Left renal pelvis (tissue), 4 donors: ENCODE data around the gene ATCAY. TPM values are rescaled to one million over a fixed set of nuclear protein-coding genes. Genes with fewer than 3 reads are reported as not detected.
"Not testable (repeated sequence)": the region's sequence is repeated elsewhere in the genome, so short reads cannot be mapped to it uniquely, and the experiment has no call there.

Experiments
- DNase-seq, 4 donors: peaks; one replicate each; pipeline ENCODE4 v3.0.0-alpha.2; 2013; ENCODE audit warnings: low read depth in 4 of 4, low spot score in 3 of 4
- polyA plus RNA-seq, 4 donors: library from polyadenylated mRNA; unstranded; fragments of 120-200 nt; gene quantifications; one replicate each; pipeline ENCODE4 v1.2.1, GENCODE V29; 2013; ENCODE audit not compliant: insufficient read length in 4 of 4

The ATCAY gene
- polyA plus RNA-seq, 4 donors = 0.30 to 0.76 (median 0.47) TPM

DNA sequence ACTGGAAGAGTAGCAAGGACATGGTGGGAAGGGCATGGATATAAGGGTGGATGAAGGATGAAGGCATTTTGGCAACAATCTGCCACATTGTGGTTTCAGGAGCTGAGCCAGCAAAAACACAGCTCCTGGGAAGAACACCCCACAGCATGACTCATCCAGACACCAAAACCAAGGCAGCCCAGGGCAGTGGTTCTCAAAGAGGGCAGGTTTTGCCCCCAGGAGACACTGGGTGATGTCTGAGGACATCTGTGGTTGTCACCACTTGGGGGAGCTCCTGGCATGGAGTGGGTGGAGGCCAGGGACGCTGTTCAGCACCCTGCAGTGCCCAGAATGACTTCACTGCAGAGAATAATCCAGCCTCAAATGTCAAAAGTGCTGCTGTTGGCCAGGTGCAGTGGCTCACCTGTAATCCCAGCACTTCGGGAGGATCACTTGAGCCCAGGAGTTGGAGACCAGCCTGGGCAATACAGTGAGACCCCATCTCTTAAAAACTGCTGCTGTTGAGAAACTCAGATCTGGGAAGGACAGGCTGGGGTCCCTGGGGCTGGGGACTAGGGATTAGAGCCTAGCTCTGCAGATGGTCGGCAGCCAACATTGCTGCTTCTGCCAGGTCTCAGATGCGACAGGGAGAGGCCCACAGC is 27.8 kb upstream of the ATCAY start:
- DNase-seq = no peak

DNA sequence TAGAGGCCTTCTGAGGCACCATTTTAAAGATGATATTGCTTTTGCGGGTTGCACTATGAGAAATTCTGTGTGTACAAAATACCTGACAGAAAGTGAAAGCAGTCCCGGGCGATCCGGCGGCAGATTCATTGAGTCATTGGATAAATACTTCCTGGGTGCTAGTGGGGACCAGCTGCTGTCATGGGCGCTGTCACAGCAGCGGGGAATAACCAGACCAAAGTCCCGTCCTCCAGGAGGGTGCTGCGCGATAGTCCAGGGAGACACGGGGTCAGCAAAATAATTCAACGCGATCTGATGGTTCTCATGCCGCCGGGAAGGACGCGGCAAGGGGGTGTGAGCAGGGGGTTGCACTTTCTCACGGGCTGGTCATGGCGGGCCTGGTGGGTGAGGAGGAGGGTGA is 25.2 kb upstream of the ATCAY start:
- no peak for DNase-seq

DNA sequence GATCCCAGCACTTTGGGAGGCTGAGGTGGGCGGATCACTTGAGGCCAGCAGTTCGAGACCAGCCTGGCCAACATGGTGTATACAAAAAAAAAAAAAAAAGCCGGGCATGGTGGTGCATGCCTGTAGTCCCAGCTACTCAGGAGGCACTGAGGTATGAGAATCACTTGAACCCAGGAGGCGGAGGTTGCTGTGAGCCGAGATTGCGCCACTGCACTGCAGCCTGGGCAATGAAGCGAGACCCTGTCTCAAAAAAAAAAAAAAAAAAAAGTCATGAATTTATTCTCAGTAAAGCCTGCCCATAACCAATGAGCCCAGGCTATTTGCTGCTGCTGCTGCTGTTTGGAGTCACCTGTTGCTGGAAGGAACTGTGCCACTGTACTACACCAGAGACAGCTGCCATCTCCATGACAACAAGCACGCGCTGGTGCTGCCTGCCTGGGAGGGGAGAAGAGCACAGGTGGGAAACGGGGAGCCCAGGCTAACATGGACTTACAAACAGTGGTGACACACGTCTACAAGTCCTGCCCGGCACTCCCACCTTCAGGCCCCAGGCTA is 23.0 kb upstream of the ATCAY start:
- DNase-seq = no peak

DNA sequence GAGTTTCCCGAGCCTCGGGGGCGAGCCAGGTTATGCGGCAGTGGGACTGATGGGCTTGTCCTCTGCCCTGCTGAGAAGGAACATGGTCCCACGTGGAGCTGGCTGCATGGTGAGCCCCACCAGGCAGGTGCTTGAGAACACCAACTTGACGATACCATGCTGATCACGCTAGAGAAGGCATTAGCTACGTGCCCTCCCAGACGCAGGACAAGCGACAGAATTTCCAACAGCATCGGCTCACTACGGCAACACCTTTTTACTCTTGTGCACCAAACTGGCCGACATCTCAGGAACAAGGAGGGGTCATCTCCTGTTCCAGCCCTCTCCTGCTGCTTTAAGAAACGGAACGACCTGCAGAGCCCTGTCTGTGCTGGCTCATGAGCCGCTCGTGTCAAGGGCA is 20.0 kb upstream of the ATCAY start:
- no peak for DNase-seq

DNA sequence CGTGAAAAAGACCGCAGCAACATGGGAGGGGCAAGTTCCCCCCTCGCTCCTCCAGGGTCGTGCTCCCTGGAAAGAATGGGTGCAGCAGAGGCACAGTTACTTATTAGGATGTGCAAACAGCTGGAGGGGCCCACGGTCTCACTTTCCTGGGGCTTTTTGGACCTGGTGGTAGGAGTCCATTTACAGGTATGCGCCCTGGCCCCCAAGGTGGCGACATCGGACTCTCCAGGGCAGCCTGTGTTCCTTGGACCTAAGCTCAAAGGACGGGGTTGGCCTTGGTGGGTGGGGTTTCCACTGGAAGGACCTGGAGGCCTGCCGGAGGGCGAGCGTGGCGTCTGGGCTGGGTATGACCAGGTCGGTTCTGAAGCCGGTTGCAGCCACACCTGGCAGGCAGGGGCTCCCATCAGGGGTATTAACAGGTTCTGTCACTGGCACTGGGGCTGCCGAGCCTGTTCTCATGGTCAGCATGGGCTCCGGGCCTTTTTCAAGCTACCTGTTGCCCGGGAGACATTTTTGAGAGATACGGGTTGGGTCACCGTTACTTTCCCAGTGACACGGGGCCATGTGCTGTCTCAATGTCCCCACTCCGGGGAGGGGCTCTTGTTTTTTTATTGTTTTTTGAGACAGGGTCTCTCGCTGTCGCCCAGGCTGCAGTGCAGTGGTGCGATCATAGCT is 17.5 kb upstream of the ATCAY start:
- no peak for DNase-seq

DNA sequence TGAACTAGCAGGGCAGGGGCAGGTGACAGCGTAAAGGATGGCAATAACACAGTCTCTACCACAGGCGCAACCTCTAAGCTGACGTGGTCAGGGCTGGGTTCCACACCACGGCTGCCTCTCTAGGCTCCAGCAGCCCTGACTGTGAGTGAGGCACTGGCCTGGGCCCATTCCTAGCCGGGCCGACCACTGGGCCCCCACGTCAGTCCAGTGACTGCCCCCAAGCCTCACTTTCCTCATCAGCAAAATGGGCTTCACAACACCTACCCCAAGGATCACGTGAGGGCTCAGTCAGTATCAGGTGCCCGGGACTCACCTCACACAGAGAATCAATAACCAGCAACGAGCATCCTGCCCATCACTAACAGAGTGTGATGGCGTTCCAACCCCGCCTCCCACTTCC is 16.8 kb upstream of the ATCAY start:
- DNase-seq = no peak

DNA sequence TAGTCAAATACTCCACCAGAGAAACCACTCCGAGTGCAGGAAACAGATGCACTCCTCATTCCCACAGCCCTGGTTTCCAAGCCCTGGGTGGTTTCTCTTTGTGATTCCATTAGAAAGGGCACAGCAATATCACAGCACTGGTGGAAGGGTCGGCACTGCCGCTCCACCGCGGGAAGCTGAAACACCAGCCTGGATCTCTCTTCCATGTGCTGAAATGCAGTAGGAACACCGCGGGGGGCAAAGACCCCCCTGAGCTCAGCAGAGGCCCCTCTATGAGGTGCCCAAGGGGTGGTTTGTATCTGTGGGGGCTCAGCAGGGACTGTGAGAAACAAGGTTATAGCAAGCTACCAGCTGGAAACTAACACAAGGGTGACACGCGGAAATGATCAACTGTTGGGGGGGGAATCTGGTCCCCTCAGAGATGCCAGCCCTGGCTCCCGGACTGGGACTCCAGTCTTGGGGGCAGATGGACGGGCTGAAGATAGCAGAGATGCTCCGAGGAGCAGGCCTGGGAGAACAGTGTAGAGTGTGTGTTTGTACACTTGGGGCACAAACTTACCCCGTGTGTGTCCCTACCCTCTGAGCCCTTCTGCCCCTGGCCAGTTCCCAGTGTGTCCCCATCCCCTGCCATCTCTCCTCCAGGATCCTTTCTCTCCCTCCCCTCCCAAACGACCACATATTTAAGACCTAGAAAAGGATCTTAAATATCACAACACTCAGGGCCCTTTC is 13.4 kb upstream of the ATCAY start:
- no peak for DNase-seq

DNA sequence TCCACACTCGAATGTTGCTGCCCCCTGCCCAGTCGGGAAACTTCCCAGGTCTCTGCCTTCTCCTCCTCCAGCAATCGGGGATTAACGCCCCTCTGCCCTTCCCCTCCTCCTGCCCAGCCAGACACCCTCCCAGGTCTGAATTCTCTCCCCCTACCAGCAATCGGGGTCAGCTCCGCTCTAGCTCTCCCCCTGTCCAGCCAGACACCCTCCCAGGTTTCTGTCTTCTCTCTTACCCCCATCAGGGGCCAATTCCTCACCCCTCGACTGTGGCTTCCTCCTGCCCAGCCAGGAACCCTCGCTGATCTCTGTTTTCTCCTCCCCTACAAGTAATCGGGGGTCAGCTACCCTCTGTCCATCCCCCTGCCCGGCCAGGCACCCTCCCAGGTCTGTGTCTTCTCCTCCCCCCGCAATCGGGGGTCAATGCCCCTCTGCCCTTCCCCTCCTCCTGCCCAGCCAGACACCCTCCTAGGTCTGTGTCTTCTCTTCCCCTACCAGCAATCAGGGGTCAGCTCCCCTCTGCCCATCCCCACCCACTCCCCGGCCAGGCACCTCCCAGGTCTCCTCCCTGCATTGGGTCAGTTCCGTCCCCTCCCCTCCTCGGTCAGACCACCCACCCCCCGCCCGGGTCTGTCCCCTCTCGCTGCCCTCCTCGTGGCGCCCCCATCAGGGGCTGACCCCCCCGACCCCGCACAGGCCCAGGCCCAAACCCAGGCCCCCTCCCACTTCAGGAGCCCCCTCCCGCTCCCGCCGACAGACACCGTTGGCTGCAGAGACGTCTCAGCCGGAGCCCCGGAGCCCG is 12.3 kb upstream of the ATCAY start:
- DNase-seq = no peak

DNA sequence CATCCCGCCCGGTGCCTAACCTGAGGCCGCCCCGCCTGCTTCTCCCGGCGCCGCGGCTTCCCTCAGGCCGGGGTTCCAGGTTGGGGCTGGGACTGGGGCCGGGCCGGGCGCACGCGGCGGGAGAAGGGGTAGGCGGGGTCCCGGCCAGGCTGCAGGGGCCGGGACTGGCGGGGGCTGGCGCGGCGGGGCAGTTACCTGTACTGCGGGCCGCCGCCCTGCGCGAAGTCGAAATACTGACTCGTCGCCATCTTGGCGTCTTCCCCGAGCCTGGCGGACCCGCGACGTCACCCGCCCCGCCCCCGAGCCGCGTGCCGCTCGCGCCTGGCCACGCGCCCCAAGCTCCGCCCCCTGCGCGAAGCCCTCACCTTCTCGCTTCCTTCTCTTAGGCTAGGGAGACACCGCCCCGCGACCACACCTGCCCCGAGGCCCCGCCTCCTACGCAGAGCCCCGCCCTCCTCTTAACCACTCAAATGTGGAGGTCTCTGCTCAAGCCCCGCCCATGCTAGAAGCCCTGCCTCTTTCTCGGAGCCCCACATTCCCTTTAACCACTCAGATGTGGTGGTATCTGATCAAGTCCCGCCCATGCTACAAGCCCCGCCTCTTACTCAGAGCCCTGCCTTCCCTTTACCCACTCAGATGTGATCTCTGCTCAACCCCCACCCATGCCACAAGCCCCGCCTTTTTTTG is 11.6 kb upstream of the ATCAY start, which contains the start of gene ZFR2:
Gene ZFR2 (minus strand): TSS at position 269 of the 687 bp plus-strand sequence. CDS start 21 bp downstream, at position 248.
- no peak for DNase-seq

DNA sequence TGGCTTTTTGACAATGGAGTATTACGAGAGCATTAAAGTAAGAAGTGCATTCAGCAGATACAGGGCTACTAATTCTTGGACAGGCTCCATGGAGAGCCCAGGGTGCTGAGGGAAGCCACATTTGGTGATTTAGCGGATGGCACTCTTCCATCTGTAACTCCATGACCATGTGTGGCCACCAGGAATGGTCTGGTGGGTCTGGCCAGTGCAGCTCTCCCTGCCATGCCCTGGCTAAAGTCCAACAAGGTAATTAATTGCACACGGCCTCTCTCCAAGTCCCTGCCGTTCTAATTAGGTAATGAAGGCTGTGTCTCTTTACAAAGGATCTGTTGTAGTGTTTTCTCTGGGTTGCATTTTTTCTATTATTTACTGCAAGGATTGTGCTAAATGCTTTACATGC is 7.3 kb upstream of the ATCAY start:
- no peak for DNase-seq

DNA sequence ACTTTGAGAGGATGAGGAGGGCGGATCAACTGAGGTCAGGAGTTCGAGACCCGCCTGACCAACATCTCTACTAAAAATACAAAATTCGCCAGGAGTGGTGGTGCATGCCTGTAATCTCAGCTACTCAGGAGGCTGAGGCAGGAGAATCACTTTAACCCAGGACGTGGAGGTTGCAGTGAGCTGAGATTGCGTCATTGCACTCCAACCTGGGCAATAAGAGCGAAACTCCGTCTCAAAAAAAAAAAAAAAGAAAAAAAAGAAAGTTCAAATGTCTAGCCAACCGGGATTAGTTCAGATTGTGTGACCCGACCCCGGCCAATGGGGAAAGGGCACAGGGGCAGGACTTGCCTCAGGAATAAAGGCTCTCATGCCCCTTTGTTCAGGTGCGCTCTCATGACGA is 5.8 kb upstream of the ATCAY start:
- not testable (repeated sequence) for DNase-seq

DNA sequence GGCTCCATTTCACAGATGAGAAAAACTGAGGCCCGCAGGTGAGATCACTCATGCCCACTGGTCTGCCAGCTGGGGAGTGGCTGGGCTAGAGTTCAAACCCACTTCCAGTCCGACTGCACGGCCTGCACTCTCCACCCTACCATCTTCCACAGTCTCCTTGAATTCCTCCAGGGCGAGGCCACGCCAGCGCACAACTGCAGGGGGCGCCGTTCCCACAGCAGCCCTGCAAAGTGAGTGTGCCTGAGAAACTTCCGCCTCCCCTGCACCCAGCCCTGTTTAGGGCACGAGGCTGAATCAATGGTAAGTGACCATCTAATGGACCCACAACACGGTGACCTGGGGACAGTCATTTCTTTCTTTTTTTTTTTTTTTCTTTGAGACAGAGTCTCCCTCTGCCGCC is 829 bp upstream of the ATCAY start:
- DNase-seq = no peak

DNA sequence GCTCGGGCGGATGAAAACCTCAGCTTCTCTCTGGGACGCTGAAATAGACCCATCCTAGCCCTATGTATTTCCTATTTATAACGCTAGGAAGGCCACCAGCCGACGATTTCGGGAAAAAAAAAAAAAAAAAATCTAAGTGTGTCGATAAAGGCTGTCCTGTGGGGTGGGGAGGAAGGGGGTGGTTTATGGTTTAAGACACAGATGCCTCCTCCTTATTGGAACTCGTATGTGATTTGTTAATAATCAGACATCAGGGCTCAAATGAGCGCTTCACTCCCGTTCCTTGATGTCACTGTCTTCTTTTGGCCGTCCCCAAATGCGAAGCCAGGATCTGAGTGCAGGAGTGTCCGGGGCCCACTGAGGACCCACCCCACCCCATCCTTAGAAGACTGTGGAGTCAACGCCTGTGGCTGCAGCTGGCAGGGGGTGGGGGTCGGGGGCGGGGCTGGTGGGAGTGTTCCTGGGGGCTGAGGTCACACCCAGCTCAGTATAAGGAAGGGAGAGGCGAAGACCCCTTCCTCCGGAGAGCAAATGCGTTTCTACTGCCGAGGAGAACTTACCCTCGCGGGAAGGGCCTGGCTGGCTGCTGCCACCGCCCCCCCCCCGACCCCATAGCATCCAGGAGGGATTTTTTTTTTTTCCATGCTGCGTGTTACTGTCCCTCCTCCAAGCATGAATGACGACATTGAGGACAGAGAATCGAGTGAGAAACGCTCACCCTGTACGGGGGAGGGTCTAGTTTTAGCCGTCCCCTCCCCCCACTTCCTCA is 971 bp downstream of the ATCAY start:
- no peak for DNase-seq

DNA sequence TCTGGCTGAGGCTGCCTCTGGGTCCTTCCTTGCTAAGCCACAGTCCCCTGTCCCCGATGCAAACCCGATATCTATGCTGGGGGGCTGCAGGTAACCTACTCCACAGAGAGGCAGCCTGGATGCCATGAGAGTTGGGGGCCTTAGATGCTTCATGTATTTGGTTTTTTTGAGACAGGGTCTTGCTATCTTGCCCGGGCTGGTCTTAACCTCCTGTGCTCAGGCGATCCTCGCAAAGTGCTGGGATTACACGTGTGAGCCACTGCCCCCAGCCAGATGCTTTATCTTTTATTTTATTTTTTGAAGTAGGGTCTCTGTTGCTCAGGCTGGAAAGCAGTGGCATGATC is 1.5 kb downstream of the ATCAY start:
- DNase-seq = no peak

DNA sequence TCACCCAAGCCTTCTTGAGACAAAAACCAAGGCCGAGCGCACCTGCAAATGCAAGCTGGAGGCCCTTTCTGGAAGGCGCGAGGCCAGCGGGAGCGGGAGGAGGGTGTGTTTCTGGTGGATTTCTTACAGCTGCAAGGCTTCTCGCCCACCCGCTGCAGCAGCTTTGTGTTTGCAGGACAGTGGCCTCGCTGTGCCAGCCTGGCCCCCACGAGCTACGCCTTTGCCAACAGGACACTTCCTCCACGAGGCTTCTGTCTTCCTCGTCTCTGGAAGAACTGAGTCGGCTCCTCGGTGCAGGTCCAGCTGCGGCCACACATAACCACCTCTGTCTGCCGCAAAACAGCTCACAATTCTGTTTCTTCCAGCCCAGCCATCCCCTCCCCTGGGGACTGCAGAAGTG is 10.1 kb downstream of the ATCAY start:
- DNase-seq = no peak

DNA sequence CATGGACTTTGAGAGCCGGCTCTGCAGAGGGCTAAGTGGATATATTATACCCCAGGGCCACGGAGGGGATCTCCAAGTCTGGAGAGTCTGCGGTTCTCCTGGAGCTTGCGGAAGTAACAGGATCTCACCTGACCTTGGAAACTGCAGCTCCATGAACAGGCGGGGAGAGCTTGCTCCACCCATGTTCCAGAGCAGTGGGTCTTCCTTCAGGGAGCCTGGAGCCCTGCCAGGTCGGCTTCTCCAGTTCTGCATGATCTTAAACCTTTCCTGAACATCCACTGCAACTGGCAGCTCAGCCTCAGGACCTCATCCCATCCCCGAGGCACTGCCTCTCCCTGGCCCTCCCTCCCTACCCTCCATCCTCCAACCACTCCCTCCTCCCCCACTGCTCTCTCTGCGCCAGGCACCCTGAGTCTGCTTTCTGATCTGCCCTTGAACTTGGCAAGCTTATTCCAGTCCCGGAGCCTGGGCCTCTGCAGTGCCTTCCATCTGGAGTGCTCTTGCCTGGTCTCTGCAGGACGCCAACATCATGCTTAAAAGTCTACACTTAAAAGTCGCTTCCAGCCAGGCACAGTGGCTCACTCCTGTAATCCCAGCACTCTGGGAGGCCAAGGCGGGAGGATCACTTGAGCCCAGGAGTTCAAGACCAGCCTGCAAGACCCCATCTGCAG is 13.2 kb downstream of the ATCAY start:
- DNase-seq = no peak

DNA sequence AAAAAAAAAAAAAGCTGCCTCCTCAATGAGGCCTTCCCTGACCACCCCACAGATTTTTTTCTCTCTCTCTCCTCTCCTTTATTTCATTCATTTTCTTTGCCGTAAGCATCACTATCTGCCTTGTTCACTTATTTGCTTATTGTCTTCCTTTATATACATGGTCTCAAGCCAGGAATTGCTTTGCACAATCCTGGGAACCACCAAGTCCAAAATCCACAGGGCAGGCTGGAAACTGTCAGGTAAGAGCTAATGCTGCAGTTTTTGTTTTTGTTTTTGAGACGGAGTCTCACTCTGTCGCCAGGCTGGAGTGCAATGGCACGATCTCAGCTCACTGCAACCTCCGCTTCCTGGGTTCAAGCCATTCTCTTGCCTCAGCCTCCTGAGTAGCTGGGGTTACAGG is 14.5 kb downstream of the ATCAY start:
- not testable (repeated sequence) for DNase-seq

DNA sequence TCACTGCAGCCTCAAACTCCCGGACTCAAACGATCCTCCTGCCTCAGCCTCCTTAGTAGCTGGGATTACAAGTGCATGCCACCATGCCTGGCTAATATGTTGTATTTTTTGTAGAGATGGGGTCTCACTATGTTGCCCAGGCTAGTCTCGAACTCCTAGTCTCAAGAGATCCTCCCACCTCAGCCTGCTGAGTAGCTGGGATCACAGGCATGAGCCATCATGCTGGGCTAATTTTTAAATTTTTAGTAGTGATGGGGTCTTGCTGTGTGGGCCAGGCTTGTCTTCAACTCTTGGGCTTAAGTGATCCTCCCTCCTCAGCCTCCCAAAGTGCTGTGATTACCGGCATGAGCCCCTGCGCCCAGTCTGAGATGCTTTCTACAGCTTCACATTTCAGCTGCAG is 15.3 kb downstream of the ATCAY start:
- no peak for DNase-seq

DNA sequence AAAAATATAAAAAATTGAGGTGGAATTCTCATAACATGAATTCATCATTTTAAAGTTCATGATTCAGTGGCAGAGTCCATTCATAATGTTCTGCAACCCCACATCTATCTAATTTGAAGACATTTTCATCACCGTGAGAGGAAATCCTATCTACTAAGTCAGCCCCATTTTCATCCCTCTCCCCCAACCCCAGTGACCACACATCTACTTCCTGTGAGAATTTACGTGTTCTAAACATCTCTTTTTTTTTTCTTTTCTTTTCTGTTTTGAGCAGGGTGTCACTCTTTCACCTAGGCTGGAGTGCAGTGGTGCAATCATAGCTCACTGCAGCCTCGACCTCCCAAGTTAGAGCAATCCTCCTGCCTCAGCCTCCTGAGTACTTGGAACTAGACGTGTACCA is 17.5 kb downstream of the ATCAY start:
- no peak for DNase-seq
